HEK293T (cell line): ENCODE data around the gene ITGB7.

ENCODE experiments used
- CTCF ChIA-PET: fragments of 350-600 bp; formaldehyde crosslinking; extraction: SDS; loops from one replicate; lab custom pipeline; 2021; ENCODE audit warnings: antibody characterized with exemption, inconsistent platforms; lab: Yijun Ruan, JAX
- POLR2A ChIA-PET: fragments of 350-600 bp; formaldehyde crosslinking; extraction: SDS; loops from one replicate; lab custom pipeline; 2020; ENCODE audit warnings: antibody characterized with exemption, inconsistent platforms; lab: Yijun Ruan, JAX
- DNase-seq: peaks from one replicate; pipeline ENCODE4 v3.0.0; 2012; ENCODE audit warnings: mixed read lengths; ENCODE audit errors: extremely low spot score
- ARNT ChIP-seq: fragments of 450-650 bp; IDR thresholded peaks from 2 replicates; pipeline ENCODE4 v1.6.1; 2017; ENCODE audit warnings: mild to moderate bottlenecking
- BHLHE40 ChIP-seq: fragments of 450-650 bp; IDR thresholded peaks from 2 replicates; pipeline ENCODE4 v1.6.1; 2016; ENCODE audit warnings: mild to moderate bottlenecking, moderate library complexity, borderline replicate concordance
- CTBP1 ChIP-seq: fragments of 450-650 bp; IDR thresholded peaks from 2 replicates; pipeline ENCODE4 v1.6.1; 2016; ENCODE audit warnings: borderline replicate concordance
- ELF4 ChIP-seq: fragments of 450-650 bp; IDR thresholded peaks from 2 replicates; pipeline ENCODE4 v1.6.1; 2017; ENCODE audit warnings: antibody characterized with exemption
- FOXA1 ChIP-seq: fragments of 450-650 bp; IDR thresholded peaks from 2 replicates; pipeline ENCODE4 v1.6.1; 2016; ENCODE audit warnings: mild to moderate bottlenecking
- FOXK2 ChIP-seq: fragments of 450-650 bp; IDR thresholded peaks from 2 replicates; pipeline ENCODE4 v1.6.1; 2016; ENCODE audit warnings: mild to moderate bottlenecking
- FOXM1 ChIP-seq: fragments of 450-650 bp; IDR thresholded peaks from 2 replicates; pipeline ENCODE4 v1.6.1; 2017; ENCODE audit warnings: mild to moderate bottlenecking, borderline replicate concordance
- HDGF ChIP-seq: fragments of 450-650 bp; IDR thresholded peaks from 2 replicates; pipeline ENCODE4 v1.6.1; 2017; ENCODE audit warnings: antibody characterized with exemption, borderline replicate concordance
- L3MBTL2 ChIP-seq: fragments of 450-650 bp; conservative IDR thresholded peaks from 2 replicates; pipeline ENCODE4 v1.6.1; 2016; ENCODE audit warnings: mild to moderate bottlenecking
- LEF1 ChIP-seq: fragments of 450-650 bp; IDR thresholded peaks from 2 replicates; pipeline ENCODE4 v1.6.1; 2017; ENCODE audit warnings: mild to moderate bottlenecking, borderline replicate concordance
- NFRKB ChIP-seq: fragments of 450-650 bp; IDR thresholded peaks from 2 replicates; pipeline ENCODE4 v1.6.1; 2016; ENCODE audit warnings: mild to moderate bottlenecking, moderate library complexity
- SP1 ChIP-seq: fragments of 450-650 bp; IDR thresholded peaks from 2 replicates; pipeline ENCODE4 v1.6.1; 2017
- SUZ12 ChIP-seq: fragments of 450-650 bp; IDR thresholded peaks from 2 replicates; pipeline ENCODE4 v1.6.1; 2016; ENCODE audit warnings: mild to moderate bottlenecking
- TARDBP ChIP-seq: fragments of 450-650 bp; IDR thresholded peaks from 2 replicates; pipeline ENCODE4 v1.6.1; 2016
- ZNF384 ChIP-seq: fragments of 450-650 bp; IDR thresholded peaks from 2 replicates; pipeline ENCODE4 v1.6.1; 2016
- TF ChIP-seq, protein P1 (sequence below): fragments of 450-650 bp; IDR thresholded peaks from 2 replicates; pipeline ENCODE4 v1.6.1; 2016

The ITGB7 gene

GRCh38 chr12:53191885-53192530, 15.0 kb downstream of the ITGB7 start:
- CTCF ChIA-PET, result interaction anchor here (0.5 to 0.6 kb wide), 3 partner anchors 50 to 154 kb away, joined by 3 to 4 read pairs (median 4); no protein-coding TSS in a partner anchor
- no peak for DNase-seq
- no peak for TF ChIP-seq SP1
- TF ChIP-seq BHLHE40, result no peak
- no peak for TF ChIP-seq ELF4
- no peak for TF ChIP-seq CTBP1
- TF ChIP-seq, protein P1, sequence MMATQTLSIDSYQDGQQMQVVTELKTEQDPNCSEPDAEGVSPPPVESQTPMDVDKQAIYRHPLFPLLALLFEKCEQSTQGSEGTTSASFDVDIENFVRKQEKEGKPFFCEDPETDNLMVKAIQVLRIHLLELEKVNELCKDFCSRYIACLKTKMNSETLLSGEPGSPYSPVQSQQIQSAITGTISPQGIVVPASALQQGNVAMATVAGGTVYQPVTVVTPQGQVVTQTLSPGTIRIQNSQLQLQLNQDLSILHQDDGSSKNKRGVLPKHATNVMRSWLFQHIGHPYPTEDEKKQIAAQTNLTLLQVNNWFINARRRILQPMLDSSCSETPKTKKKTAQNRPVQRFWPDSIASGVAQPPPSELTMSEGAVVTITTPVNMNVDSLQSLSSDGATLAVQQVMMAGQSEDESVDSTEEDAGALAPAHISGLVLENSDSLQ, result no peak
- no peak for TF ChIP-seq FOXK2
- no peak for TF ChIP-seq FOXM1
- no peak for TF ChIP-seq LEF1
- POLR2A ChIA-PET, result interaction anchor here (0.6 to 4.0 kb wide), 2 partner anchors 11 to 74 kb away, joined by 3 to 23 read pairs; partner anchors contain the start of genes CSAD and ZNF740

DNA sequence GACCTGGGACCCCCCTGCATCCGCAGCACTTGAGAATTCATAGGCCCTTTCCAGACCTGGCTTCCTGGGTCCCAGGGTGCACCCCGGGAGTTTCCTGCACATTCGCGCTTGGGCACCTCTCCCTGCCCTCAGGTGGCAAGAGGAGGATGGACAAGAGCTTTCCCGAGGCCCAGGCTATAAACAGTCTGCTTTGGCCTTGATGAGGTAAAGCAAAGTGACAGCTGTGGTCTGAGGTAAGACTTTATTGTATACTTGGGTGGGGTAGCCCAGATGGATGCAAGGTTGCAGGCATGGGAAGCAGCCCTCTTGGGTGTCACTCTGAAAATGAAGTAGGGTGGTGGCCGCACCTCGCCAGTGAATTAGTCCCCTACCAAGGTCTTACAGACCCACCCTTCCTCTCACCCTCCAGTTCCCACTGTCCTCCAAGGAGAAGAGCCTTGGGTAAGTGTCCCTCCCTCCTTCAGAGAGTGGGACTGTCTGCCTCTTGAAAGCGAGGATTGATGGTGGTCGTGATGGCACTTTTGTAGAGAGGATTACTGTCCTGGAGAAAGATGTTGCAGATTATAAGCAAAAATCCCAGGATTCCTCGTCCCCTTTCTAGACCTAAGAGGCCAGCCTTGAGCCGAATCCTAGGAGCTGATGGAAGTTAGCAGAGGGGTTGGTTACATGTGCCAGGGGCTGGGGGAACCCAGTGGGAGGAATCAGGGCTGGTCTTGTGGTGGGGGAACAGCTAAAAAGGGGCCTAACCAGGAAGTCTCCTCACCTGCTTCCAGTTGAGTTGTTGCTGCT, 15.8 kb downstream of the ITGB7 start:
- TF ChIP-seq TARDBP (no peak), FOXA1 (no peak), LEF1 (no peak), NFRKB (no peak), FOXK2 (no peak), SUZ12 (no peak), SP1 (no peak), FOXM1 (no peak), BHLHE40 (no peak), ARNT (no peak), ELF4 (no peak), L3MBTL2 (no peak), HDGF (no peak), ZNF384 (no peak), CTBP1 (no peak)
- TF ChIP-seq, protein P1, result no peak
- ChIA-PET POLR2A (no interaction called here), CTCF (interaction anchor here (0.7 kb wide), 1 partner anchor 44 kb away, joined by 6 read pairs; no protein-coding TSS in a partner anchor)
- no peak for DNase-seq

GRCh38 chr12:53190108-53190729, 16.8 kb downstream of the ITGB7 start:
- CTCF ChIA-PET, result interaction anchor here (0.7 to 2.0 kb wide), 6 partner anchors 9 to 124 kb away, joined by 3 to 21 read pairs (median 5); partner anchors contain the start of gene ESPL1
- POLR2A ChIA-PET, result interaction anchor here (1.4 to 1.5 kb wide), 2 partner anchors 10 to 30 kb away, joined by 5 to 9 read pairs; partner anchors contain the start of genes CSAD and ZNF740
- TF ChIP-seq FOXK2 (no peak), SUZ12 (no peak), LEF1 (no peak), FOXM1 (no peak), ZNF384 (no peak), FOXA1 (no peak), BHLHE40 (no peak), L3MBTL2 (no peak), CTBP1 (no peak), ARNT (no peak), TARDBP (no peak), SP1 (no peak), ELF4 (no peak), NFRKB (no peak), HDGF (no peak)
- TF ChIP-seq, protein P1, result no peak
- DNase-seq, result peak; percentile 73

- no peak for DNase-seq
- POLR2A ChIA-PET, result interaction anchor here (0.8 to 1.4 kb wide), 3 partner anchors 21 to 82 kb away, joined by 3 read pairs; no protein-coding TSS in a partner anchor
- TF ChIP-seq CTBP1, result no peak
- TF ChIP-seq, protein P1, result no peak
- no peak for TF ChIP-seq FOXM1
- TF ChIP-seq FOXK2, result no peak
- TF ChIP-seq SP1, result no peak
- TF ChIP-seq HDGF, result no peak
- no peak for TF ChIP-seq BHLHE40
- no peak for TF ChIP-seq LEF1
- no peak for TF ChIP-seq ARNT
- no peak for TF ChIP-seq ZNF384
- no peak for TF ChIP-seq TARDBP
- no peak for TF ChIP-seq L3MBTL2
- TF ChIP-seq SUZ12, result no peak
- TF ChIP-seq ELF4, result no peak
- CTCF ChIA-PET, result interaction anchor here (0.5 to 1.2 kb wide), 5 partner anchors 15 to 110 kb away, joined by 4 to 6 read pairs (median 4); no protein-coding TSS in a partner anchor
Measured at GRCh38 chr12:53187145-53187899, 19.7 kb downstream of the ITGB7 start.
